VCaP (cell line): ENCODE data around the gene SUCLG2.

ENCODE experiments used
- H3K27ac ChIP-seq: fragments of 450-650 bp; 2 replicates; pipeline ENCODE4 v1.5.1; 2017
- TF ChIP-seq, protein P1 (sequence below): fragments of 450-650 bp; conservative IDR thresholded peaks from 2 replicates; pipeline ENCODE4 v1.5.1; 2017; ENCODE audit warnings: mild to moderate bottlenecking, moderate library complexity

Gene SUCLG2

DNA sequence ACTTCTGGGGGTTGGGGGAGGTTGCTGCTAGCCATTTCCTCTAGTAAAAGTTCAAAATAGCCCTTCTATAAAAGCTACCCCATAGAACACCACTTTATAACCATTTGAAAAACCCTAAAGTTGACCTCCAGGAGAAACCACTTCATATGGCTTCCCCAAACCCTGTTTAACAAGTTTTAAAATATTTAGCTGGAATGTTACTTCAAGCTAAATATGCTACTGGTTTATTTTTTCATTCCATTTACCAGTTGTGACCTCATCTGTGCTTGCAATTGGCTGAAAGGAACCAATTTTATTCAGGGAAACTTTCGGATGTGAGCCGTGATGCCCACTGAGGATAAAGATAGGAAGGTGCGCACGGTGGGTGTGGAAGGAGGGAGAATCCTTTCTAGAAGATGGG lies 221.3 kb downstream of the SUCLG2 start:
- TF ChIP-seq, protein P1, sequence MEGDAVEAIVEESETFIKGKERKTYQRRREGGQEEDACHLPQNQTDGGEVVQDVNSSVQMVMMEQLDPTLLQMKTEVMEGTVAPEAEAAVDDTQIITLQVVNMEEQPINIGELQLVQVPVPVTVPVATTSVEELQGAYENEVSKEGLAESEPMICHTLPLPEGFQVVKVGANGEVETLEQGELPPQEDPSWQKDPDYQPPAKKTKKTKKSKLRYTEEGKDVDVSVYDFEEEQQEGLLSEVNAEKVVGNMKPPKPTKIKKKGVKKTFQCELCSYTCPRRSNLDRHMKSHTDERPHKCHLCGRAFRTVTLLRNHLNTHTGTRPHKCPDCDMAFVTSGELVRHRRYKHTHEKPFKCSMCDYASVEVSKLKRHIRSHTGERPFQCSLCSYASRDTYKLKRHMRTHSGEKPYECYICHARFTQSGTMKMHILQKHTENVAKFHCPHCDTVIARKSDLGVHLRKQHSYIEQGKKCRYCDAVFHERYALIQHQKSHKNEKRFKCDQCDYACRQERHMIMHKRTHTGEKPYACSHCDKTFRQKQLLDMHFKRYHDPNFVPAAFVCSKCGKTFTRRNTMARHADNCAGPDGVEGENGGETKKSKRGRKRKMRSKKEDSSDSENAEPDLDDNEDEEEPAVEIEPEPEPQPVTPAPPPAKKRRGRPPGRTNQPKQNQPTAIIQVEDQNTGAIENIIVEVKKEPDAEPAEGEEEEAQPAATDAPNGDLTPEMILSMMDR, result no peak
- no peak overlapping the region for H3K27ac ChIP-seq

DNA sequence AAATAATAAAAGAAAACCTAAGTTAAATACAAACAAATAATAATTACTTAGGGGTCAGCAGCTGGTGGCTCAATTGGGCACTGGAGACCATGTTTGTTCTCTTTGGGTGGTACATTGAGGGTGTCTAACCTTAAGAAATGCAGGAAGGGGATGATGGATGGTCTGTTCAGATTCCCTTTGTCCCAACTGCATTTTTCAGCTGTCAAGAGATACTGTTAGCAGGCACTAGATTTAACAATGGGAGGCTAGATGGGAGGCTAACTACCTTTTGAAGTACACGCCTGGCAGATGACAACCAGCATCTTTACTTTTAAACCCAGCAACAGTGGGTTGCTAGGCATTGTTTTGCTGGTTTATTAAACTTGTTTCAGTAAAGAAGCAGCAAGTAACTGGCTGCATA lies 222.5 kb downstream of the SUCLG2 start:
- TF ChIP-seq, protein P1, result no peak
- no peak overlapping the region for H3K27ac ChIP-seq

DNA sequence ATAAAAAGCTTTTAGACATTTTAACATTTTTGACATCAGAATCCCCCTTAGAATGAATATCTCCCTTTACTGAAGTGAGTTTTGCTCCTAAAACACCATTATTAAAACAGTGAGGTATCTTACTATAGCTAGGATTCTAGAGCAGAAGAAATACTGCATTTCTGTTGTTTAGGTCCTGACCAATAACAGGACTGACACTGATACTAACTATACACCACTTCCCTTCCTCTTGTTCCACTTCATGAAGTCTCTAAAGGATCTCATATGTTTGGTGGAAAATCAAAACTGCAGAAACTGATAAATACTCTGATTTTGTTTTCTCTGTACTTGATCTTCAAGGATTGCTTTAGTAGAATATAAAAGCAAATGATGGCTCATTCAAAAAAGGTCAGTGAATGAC lies 230.7 kb downstream of the SUCLG2 start:
- TF ChIP-seq, protein P1, result no peak

DNA sequence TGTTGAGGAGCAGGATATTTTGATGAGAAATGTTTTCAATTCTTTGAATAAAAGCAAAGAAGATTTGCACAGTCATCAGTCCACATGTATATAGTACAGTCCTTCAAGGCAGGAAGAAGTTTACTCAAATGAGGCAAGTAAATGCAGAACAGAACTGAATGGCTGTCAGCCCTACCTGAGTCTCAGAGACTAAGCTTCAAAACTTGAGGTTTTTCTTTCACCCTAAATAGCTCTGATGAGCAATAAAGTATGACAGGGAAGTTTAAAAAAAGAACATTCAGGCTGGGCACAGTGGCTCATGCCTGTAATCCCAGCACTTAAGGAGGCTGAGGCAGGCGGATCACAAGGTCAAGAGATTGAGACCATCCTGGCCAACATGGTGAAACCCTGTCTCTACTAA lies 232.5 kb downstream of the SUCLG2 start:
- TF ChIP-seq, protein P1, result no peak
- H3K27ac ChIP-seq, result no peak overlapping the region

More for the DNA sequence above, 230.7 kb downstream of the SUCLG2 start:
- no peak overlapping the region for H3K27ac ChIP-seq

DNA sequence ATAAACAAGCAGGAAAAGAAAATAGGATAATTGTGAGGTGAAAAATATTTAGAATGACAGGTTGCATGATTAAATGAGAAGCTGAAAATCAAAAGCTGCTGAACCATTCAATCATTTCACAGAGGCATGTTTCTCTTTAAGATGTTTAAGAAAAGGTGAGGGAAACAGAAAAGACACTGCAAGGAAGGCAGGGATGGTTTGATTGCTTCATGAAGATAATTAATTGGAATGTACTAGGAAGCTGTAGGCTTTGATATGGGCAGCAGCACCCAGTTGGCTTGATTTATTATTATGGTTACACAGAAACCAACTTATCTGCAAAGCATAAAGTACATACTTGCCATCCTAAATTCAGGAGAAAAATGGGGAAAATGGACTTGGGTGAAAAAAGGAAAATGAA lies 234.6 kb downstream of the SUCLG2 start:
- no peak overlapping the region for H3K27ac ChIP-seq

DNA sequence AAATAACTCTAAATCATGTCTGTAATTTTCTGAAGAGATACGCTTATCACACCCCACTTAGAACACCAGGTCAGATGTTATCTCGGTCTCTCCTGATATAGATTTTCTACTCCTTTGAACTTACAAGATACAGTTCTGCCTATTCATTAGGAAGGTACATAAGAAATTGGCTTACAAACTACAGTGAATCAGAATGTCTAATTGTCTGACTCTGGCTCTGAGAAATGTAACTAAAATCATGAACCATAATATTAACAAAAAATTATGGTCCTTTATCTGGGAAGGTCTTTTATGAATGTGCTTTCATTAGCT lies 235.2 kb downstream of the SUCLG2 start:
- TF ChIP-seq, protein P1, result no peak

More for the DNA sequence above, 234.6 kb downstream of the SUCLG2 start:
- TF ChIP-seq, protein P1, result no peak

DNA sequence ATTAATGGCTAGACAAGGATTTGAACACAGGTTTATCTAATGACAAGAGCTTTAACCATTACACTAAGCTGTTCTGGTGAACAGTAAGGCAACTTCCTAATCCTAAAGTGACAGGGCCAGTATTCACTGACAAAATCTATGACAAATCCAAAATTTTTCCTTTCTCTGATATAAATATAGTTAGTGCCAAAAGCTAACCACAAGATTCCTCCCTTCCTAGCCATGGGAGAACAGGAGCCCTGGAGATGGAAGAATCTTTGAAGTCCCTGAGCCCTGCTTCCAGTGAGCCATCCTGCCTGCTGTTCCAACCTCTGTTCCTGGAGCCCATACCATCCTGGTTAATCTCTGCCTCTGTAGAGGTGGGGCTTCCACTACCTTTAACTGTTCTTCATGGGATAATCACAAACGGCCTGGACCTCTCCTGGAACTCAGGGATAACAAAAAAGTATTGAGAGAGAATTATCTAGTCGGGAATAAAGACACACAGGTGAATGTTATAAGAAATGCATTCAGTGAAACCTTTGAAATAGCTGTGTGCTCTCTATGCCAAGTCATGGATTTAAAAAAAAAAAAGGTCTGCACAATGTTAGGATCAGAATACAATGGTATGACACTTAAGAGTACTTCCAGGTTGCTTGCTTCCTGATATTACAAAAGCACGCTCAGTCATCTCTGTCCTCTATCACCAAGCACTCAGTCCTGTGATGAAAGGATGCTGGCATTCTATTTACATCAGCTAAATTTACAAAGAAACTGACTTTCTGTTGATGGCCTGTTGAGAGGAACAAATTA lies 235.8 kb downstream of the SUCLG2 start:
- no peak overlapping the region for H3K27ac ChIP-seq
- TF ChIP-seq, protein P1, result no peak

More for the DNA sequence above, 235.2 kb downstream of the SUCLG2 start:
- no peak overlapping the region for H3K27ac ChIP-seq
